Hepatocyte (in vitro differentiated cells): Measurements from ENCODE around the gene INPP4B. TPM values are rescaled to one million over a fixed set of nuclear protein-coding genes. Genes with fewer than 3 reads are reported as not detected.

Experiments
- DNase-seq: peaks from one replicate; pipeline ENCODE4 v3.0.0-alpha.2; 2016; ENCODE audit warnings: low spot score
- H2AFZ ChIP-seq: fragments of 200-600 bp; sonication (generic); 2 replicates; pipeline ENCODE4 v1.6.0; 2016; ENCODE audit warnings: antibody characterized with exemption, mild to moderate bottlenecking
- H3K27ac ChIP-seq: fragments of 200-600 bp; sonication (generic); 2 replicates; pipeline ENCODE4 v1.5.1; 2016; ENCODE audit warnings: mild to moderate bottlenecking
- H3K27me3 ChIP-seq: fragments of 200-600 bp; sonication (generic); 2 replicates; pipeline ENCODE4 v1.6.1; 2016
- H3K36me3 ChIP-seq: fragments of 200-600 bp; sonication (generic); replicated peaks from 2 replicates; pipeline ENCODE4 v1.5.1; 2016; ENCODE audit warnings: low read depth; ENCODE audit not compliant: insufficient read depth
- H3K4me1 ChIP-seq: fragments of 200-600 bp; sonication (generic); 2 replicates; pipeline ENCODE4 v1.5.1; 2016; ENCODE audit warnings: mild to moderate bottlenecking, moderate library complexity; ENCODE audit not compliant: insufficient read depth
- H3K4me2 ChIP-seq: fragments of 200-600 bp; sonication (generic); 2 replicates; pipeline ENCODE4 v1.6.0; 2016
- H3K4me3 ChIP-seq: fragments of 200-600 bp; sonication (generic); 2 replicates; pipeline ENCODE4 v1.5.1; 2016; ENCODE audit warnings: mild to moderate bottlenecking
- H3K79me2 ChIP-seq: fragments of 200-600 bp; sonication (generic); 2 replicates; pipeline ENCODE4 v1.6.0; 2017; ENCODE audit warnings: mild to moderate bottlenecking
- H3K9me2 ChIP-seq: fragments of 200-600 bp; sonication (generic); replicated peaks from 2 replicates; pipeline ENCODE4 v1.6.0; 2017; ENCODE audit warnings: mild to moderate bottlenecking; ENCODE audit not compliant: insufficient read depth
- H3K9me3 ChIP-seq: fragments of 200-600 bp; sonication (generic); 2 replicates; pipeline ENCODE4 v1.5.1; 2016; ENCODE audit warnings: low read depth, mild to moderate bottlenecking
- H4K20me1 ChIP-seq: fragments of 200-600 bp; sonication (generic); 2 replicates; pipeline ENCODE4 v1.6.0; 2016; ENCODE audit warnings: mild to moderate bottlenecking; ENCODE audit not compliant: insufficient read depth, poor library complexity, severe bottlenecking
- EZH2 ChIP-seq: fragments of 200-600 bp; sonication (generic); IDR thresholded peaks from 2 replicates; pipeline ENCODE4 v1.6.1; 2016; ENCODE audit warnings: antibody characterized with exemption, mild to moderate bottlenecking, borderline replicate concordance
- EZH2phosphoT487 ChIP-seq: fragments of 200-600 bp; sonication (generic); IDR thresholded peaks from one replicate; pipeline ENCODE4 v1.6.1; 2018; ENCODE audit warnings: antibody characterized with exemption, mild to moderate bottlenecking, low read depth, moderate library complexity; ENCODE audit not compliant: unreplicated experiment, severe bottlenecking
- WGBS: methylation state at CpG from one replicate; pipeline ENCODE4 v1.1.6; 2016; ENCODE audit warnings: low lambda C conversion rate; ENCODE audit errors: missing lambda C conversion rate; 5-methylcytosine and 5-hydroxymethylcytosine counted together
- polyA plus RNA-seq: library from polyadenylated mRNA; unstranded; fragments of >200 nt; fragmentation: Nextera tagmentation; extraction: Ambion mirVana; gene quantifications from 2 replicates; pipeline ENCODE4 v1.2.1, GENCODE V29; 2016
- total RNA-seq: library from RNA; depleted of rRNA; stranded (reverse); fragments of >200 nt; gene quantifications from 2 replicates; pipeline ENCODE4 v1.2.3, GENCODE V29; 2014
- TF ChIP-seq, protein P1 (sequence below): fragments of 200-600 bp; sonication (generic); IDR thresholded peaks from 2 replicates; pipeline ENCODE4 v1.5.1; 2016; ENCODE audit warnings: antibody characterized with exemption, mild to moderate bottlenecking; ENCODE audit not compliant: poor library complexity

INPP4B gene
- total and polyA plus RNA-seq, 2 experiments from 2014 or later: 4.2 to 7.1 TPM

DNA sequence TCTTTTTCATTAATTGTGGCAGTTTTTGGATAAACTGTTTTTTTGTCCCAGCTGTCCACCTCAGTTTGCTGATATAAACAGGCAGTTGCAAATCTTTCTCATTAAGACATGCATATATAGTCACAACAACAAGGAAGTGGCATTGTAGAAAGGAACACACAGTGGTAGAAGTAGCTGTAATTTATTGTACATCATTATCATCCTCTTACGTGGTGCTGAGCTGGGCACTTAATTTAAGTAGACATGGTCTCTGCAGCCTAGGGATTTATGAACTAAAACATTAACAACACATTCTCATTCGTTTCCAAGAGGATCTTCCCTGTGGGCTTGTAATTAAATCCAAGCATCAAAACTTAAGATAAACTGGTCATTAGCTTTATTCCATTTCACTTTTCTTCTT, 500.2 kb downstream of the INPP4B start:
- TF ChIP-seq, protein P1, sequence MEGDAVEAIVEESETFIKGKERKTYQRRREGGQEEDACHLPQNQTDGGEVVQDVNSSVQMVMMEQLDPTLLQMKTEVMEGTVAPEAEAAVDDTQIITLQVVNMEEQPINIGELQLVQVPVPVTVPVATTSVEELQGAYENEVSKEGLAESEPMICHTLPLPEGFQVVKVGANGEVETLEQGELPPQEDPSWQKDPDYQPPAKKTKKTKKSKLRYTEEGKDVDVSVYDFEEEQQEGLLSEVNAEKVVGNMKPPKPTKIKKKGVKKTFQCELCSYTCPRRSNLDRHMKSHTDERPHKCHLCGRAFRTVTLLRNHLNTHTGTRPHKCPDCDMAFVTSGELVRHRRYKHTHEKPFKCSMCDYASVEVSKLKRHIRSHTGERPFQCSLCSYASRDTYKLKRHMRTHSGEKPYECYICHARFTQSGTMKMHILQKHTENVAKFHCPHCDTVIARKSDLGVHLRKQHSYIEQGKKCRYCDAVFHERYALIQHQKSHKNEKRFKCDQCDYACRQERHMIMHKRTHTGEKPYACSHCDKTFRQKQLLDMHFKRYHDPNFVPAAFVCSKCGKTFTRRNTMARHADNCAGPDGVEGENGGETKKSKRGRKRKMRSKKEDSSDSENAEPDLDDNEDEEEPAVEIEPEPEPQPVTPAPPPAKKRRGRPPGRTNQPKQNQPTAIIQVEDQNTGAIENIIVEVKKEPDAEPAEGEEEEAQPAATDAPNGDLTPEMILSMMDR: no peak
- TF ChIP-seq EZH2 (no peak), EZH2phosphoT487 (no peak)
- no peaks in the 10 kb centered on the region for H3K79me2 ChIP-seq
- no peak overlapping the region for H2AFZ ChIP-seq
- no peak overlapping the region for H3K27ac ChIP-seq
- DNase-seq: no peak
- H3K4me2 ChIP-seq: no peak overlapping the region
- no peaks in the 10 kb centered on the region for H3K9me3 ChIP-seq
- H3K4me1 ChIP-seq: peaks cover 24% of the 10 kb centered on the region
- no peaks in the 10 kb centered on the region for H4K20me1 ChIP-seq
- WGBS: 62% methylated on average over 2 of the region's 2 CpGs
- no peak overlapping the region for H3K4me3 ChIP-seq
- H3K9me2 ChIP-seq: no peaks in the 10 kb centered on the region
- H3K27me3 ChIP-seq: no peaks in the 10 kb centered on the region
- no peaks in the 10 kb centered on the region for H3K36me3 ChIP-seq

DNA sequence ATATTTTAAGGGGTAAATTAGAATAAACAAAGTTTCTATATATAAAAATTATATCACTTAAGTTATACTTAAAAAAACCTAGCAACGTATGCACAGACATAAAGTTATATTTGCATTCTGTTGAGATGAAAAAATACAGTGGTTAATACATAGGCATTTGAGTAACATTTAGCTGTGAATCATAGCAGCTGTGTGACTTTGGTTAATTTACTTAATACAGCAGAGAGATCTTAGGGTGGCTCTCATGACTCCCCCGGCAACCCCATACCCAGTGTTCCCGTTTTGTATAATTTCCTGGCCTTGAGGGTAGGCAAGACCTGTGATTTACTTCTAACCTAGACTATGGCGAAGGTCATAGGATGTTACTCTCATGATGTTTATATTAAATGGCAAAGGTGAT, 504.8 kb downstream of the INPP4B start:
- Histone ChIP-seq H3K9me2 (no peaks in the 10 kb centered on the region), H3K27me3 (no peaks in the 10 kb centered on the region), H3K4me3 (no peak overlapping the region), H3K9me3 (no peaks in the 10 kb centered on the region), H4K20me1 (no peaks in the 10 kb centered on the region), H3K4me2 (no peak overlapping the region), H3K4me1 (no peaks in the 10 kb centered on the region), H2AFZ (no peak overlapping the region), H3K27ac (no peak overlapping the region), H3K36me3 (no peaks in the 10 kb centered on the region), H3K79me2 (no peaks in the 10 kb centered on the region)
- TF ChIP-seq, protein P1: no peak
- TF ChIP-seq EZH2phosphoT487: no peak
- TF ChIP-seq EZH2: no peak
- 97% methylated on average over 4 of the region's 4 CpGs for WGBS
- DNase-seq: no peak

DNA sequence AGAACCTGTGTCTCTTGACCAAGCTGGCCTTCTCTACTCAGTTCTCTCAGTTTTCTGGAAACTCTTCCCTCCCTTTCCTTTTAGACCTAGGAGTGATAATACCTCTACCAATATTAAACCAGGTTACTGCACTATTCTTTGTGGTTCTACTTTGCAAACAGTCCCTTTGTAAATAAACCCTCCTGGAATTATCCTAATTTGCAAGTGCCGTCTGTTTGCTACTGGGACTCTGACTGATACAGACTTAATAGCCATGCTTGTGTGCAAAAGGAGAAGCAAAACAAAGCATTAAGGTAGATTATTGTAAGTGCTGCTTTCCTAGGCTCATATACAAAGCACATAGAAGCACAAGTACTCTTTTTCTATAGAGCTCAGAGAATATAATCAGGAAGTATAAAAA, 507.0 kb downstream of the INPP4B start:
- Histone ChIP-seq H3K4me3 (no peak overlapping the region), H3K36me3 (no peaks in the 10 kb centered on the region), H3K27ac (no peak overlapping the region), H3K27me3 (no peaks in the 10 kb centered on the region), H4K20me1 (no peaks in the 10 kb centered on the region), H3K4me1 (no peaks in the 10 kb centered on the region), H3K79me2 (no peaks in the 10 kb centered on the region), H3K9me3 (no peaks in the 10 kb centered on the region), H2AFZ (no peak overlapping the region), H3K4me2 (peak overlapping the region; percentile 4), H3K9me2 (no peaks in the 10 kb centered on the region)
- TF ChIP-seq EZH2 (no peak), EZH2phosphoT487 (no peak)
- TF ChIP-seq, protein P1: no peak
- WGBS: 50% methylated on average over 1 of the region's 1 CpG
- DNase-seq: no peak
